Measurements from ENCODE around the gene KDM2A. TPM values are rescaled to one million over a fixed set of nuclear protein-coding genes. Genes with fewer than 3 reads are reported as not detected.

Gene KDM2A
- 100 to 1,000 TPM; 268 to 312 (median 283) TPM for total RNA-seq
- total RNA-seq (2013) = 121 TPM

- peak; percentile 79 to 96 (median 84) for ATAC-seq
- peak within 1 kb of the TSS; percentile 90 for H3K4me3 ChIP-seq (ENCODE audit: low read length)
- H3K27me3 ChIP-seq (ENCODE audit: control insufficient read depth, insufficient read depth, low read length) = no peaks in the 10 kb centered on the region
- H3K36me3 ChIP-seq (ENCODE audit: control insufficient read depth, insufficient read depth, low read length) = peaks cover 9% of the 10 kb centered on the region
- Mint-ChIP-seq H3K9me3 (no peaks in the 10 kb centered on the region), H3K27me3 (ENCODE audit: low read depth in 2 of 2) (no peaks in the 10 kb centered on the region), H3K4me3 (peak within 1 kb of the TSS; percentile 97), H3K36me3 (no peaks in the 10 kb centered on the region), H3K4me1 (peaks cover 24 to 29% of the 10 kb centered on the region in 2 donors), H3K27ac (peak within 1 kb of the TSS; percentile 91 to 97)
- DNase-seq = peak; percentile 94 to 100
- no peaks in the 10 kb centered on the region for H3K9me3 ChIP-seq (ENCODE audit: control insufficient read depth, insufficient read depth, low read length)
- peak; percentile 22 for TF ChIP-seq CTCF (IDR thresholded peaks at IDR 0.05)
- H3K4me1 ChIP-seq (ENCODE audit: control insufficient read depth, insufficient read depth, low read length) = peaks cover 27% of the 10 kb centered on the region
- WGBS (ENCODE audit: insufficient coverage) = under 1% methylated on average over 88 of the region's 97 CpGs
- intact Hi-C loops (cut with micrococcal nuclease) = no loop called here
- peak within 1 kb of the TSS; percentile 96 for H3K27ac ChIP-seq (ENCODE audit: low read length)
Observed at GRCh38 chr11:67118801-67119584, at the start of gene KDM2A. Gene KDM2A, plus strand, starts transcription at chr11:67119263. Its CDS starts 2,054 bp downstream, at chr11:67121317.

DNA sequence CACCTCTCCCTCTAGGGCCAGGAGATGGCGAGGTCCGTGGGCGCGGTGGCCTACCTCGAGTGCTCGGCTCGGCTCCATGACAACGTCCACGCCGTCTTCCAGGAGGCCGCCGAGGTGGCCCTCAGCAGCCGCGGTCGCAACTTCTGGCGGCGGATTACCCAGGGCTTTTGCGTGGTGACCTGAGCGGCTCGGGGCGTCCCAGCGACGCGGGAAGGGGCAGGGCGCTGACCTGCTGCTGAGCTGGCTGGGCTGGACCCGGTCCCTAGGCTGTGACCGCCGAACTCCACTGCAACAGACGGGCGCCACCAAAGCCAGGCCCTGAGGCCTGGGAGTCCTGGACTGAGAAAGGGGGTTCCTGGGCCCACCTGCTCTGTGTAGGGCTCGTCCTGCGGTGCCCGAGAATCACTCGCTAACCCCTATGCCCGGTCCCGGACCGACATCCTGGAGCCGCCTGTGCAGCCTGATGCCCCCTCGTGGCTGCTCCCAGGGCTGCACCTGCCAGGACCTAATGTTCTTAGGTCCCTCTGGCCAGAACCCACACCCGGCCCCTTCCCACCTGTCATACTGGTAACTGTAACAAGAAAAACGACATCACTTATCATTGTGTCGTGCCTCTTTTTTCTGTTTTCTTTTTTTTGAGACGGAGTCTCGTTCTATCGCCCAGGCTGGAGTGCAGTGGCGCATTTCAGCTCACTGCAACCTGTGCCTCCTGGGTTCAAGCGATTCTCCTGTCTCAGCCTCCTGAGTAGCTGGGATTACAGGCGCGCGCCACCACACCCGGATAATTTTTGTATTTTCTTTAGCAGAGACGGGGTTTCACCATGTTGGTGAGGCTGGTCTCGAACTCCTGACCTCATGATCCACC is 47.4 kb upstream of the KDM2A start:
- H3K36me3 Mint-ChIP-seq = no peaks in the 10 kb centered on the region
- no peaks in the 10 kb centered on the region for H3K9me3 ChIP-seq (ENCODE audit: control insufficient read depth, insufficient read depth, low read length)
- DNase-seq (peak; percentile 68 to 82), ATAC-seq (peak; percentile 90 to 99 (median 98))
- peaks cover 0 to 2% of the 10 kb centered on the region in 2 donors for H3K27me3 Mint-ChIP-seq (ENCODE audit: low read depth in 2 of 2)
- no peaks in the 10 kb centered on the region for H3K9me3 Mint-ChIP-seq
- H3K4me1 Mint-ChIP-seq = peaks cover 0 to 7% of the 10 kb centered on the region in 2 donors
- peak overlapping the region; percentile 5 for H3K4me3 ChIP-seq (ENCODE audit: low read length)
- peaks cover 3% of the 10 kb centered on the region for H3K27me3 ChIP-seq (ENCODE audit: control insufficient read depth, insufficient read depth, low read length)
- H3K36me3 ChIP-seq (ENCODE audit: control insufficient read depth, insufficient read depth, low read length) = no peaks in the 10 kb centered on the region
- 42% methylated on average over 53 of the region's 53 CpGs for WGBS (ENCODE audit: insufficient coverage)
- H3K27ac ChIP-seq (ENCODE audit: low read length) = no peak overlapping the region
- H3K4me1 ChIP-seq (ENCODE audit: control insufficient read depth, insufficient read depth, low read length) = peaks cover 9% of the 10 kb centered on the region
- intact Hi-C loops (cut with micrococcal nuclease) = loop anchor here (1.0 kb wide), 1 partner anchor 377 kb away; no protein-coding TSS in a partner anchor
- no peak overlapping the region for H3K27ac Mint-ChIP-seq
- peak overlapping the region; percentile 74 for H3K4me3 Mint-ChIP-seq
- peak; percentile 87 for TF ChIP-seq CTCF (IDR thresholded peaks at IDR 0.05)

DNA sequence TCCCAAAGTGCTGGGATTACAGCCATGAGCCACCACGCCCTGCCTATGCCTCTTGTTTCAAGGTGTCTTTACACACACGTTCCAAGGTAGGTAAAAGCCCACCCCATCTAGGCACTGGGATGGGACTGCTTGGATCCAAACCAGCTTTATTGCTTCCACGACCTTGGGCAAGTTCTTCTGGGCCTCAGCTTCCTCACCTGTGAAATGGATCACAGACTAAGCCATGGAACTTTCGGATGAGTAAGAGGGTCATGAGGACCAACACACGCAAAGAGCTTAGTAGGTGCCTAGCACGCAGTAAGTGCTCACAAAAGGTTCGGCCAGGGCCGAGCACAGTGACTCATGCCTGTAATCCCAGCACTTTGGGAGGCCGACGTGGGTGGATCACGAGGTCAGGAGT is 46.8 kb upstream of the KDM2A start:
- Mint-ChIP-seq H3K9me3 (no peaks in the 10 kb centered on the region), H3K4me1 (peaks cover 0 to 7% of the 10 kb centered on the region in 2 donors), H3K4me3 (no peak overlapping the region), H3K27ac (no peak overlapping the region), H3K36me3 (no peaks in the 10 kb centered on the region), H3K27me3 (ENCODE audit: low read depth in 2 of 2) (peaks cover 0 to 2% of the 10 kb centered on the region in 2 donors)
- Histone ChIP-seq H3K27ac (ENCODE audit: low read length) (no peak overlapping the region), H3K36me3 (ENCODE audit: control insufficient read depth, insufficient read depth, low read length) (no peaks in the 10 kb centered on the region), H3K4me3 (ENCODE audit: low read length) (no peak overlapping the region), H3K4me1 (ENCODE audit: control insufficient read depth, insufficient read depth, low read length) (peaks cover 9% of the 10 kb centered on the region), H3K9me3 (ENCODE audit: control insufficient read depth, insufficient read depth, low read length) (no peaks in the 10 kb centered on the region), H3K27me3 (ENCODE audit: control insufficient read depth, insufficient read depth, low read length) (peaks cover 3% of the 10 kb centered on the region)
- DNase-seq = no peak
- no peak for TF ChIP-seq CTCF (IDR thresholded peaks at IDR 0.05)
- intact Hi-C loops (cut with micrococcal nuclease) = no loop called here
- no peak for ATAC-seq
- WGBS (ENCODE audit: insufficient coverage) = 87% methylated on average over 11 of the region's 11 CpGs

Data from natural killer cell (primary cell).